Measurements from ENCODE around the gene OR8B12. TPM values are rescaled to one million over a fixed set of nuclear protein-coding genes. Genes with fewer than 3 reads are reported as not detected.
"Not testable (repeated sequence)": the region's sequence is repeated elsewhere in the genome, so short reads cannot be mapped to it uniquely, and the experiment has no call there.

Gene OR8B12
- total and polyA plus RNA-seq, 2 donors = not detected

DNA sequence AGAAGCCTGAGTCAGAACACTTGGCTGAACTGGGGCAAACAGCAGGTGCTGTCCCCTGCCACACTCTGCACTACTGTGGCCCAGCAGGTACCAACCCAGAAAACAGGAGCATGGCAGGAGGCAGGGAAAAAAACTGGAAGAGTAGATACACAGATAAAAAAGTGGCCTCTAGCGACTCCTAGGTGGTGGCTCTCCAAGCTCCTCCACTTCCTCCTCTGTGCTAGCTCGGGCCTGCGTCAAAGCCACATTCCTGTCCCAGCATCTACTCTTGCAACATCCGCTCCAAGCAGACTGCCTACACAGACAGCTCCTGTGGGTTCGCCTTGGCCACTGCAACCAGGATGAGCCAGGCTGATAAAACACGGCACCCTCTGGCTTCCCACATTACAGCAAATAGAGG, 6.9 kb downstream of the OR8B12 start:
- DNase-seq (ENCODE audit: low read depth in 6 of 9, low spot score in 9 of 9) = peak in 1 of 9 donors; percentile 5
- Histone ChIP-seq H3K27me3 (ENCODE audit: control insufficient read depth in 2 of 2, insufficient read depth in 1 of 2, low read length in 1 of 2) (peaks cover 0 to 2% of the 10 kb centered on the region in 2 donors), H3K4me3 (ENCODE audit: low read length in 2 of 2) (no peak overlapping the region), H3K4me1 (ENCODE audit: control insufficient read depth in 2 of 2, insufficient read depth in 2 of 2, low read length in 2 of 2) (no peaks in the 10 kb centered on the region), H3K27ac (ENCODE audit: low read depth in 1 of 2, low read length in 1 of 2) (no peak overlapping the region), H3K9me3 (ENCODE audit: control insufficient read depth in 2 of 2, insufficient read depth in 1 of 2, low read length in 1 of 2) (no peaks in the 10 kb centered on the region), H3K36me3 (ENCODE audit: control insufficient read depth in 2 of 2, insufficient read depth in 2 of 2, low read length in 1 of 2) (no peaks in the 10 kb centered on the region)
- WGBS = 38% methylated on average over 6 of the region's 6 CpGs

DNA sequence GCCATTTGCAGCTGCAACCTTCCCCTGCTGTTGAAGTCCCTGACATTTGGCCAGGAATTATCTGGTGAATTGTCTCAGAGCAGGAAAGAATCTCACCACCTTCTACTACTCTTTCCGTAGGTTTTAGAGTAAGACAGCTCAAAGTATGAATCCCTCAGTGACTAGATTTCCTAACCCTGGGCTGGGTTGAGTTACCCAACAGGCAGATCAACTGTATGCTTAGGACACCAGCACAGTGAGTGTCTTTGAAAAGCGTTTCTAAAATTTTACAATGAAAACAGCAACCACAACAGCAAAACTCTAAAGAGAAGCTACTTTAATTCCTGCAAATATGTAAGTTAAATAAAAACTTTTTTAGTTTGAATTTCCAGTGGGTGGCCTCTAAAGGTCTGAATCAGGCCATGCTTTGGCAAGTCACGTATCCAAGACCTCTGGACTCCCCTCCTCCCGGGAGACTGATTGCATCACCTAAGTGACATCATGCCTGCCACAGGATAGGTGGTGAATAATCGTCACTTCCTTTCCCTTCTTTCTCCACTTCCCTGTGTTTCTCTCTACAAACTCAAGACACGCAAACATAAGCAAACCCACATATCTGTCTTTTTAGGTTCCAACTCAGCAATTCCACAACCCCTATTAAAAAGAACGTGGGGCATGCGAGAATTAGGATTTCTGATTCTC, 7.8 kb downstream of the OR8B12 start:
- no peak for DNase-seq (ENCODE audit: low read depth in 6 of 9, low spot score in 9 of 9)
- no peak overlapping the region for H3K27ac ChIP-seq (ENCODE audit: low read depth in 1 of 2, low read length in 1 of 2)
- H3K36me3 ChIP-seq (ENCODE audit: control insufficient read depth in 2 of 2, insufficient read depth in 2 of 2, low read length in 1 of 2) = no peaks in the 10 kb centered on the region
- no peaks in the 10 kb centered on the region for H3K9me3 ChIP-seq (ENCODE audit: control insufficient read depth in 2 of 2, insufficient read depth in 1 of 2, low read length in 1 of 2)
- WGBS = 95% methylated on average over 8 of the region's 8 CpGs
- no peak overlapping the region for H3K4me3 ChIP-seq (ENCODE audit: low read length in 2 of 2)
- H3K27me3 ChIP-seq (ENCODE audit: control insufficient read depth in 2 of 2, insufficient read depth in 1 of 2, low read length in 1 of 2) = peaks cover 0 to 2% of the 10 kb centered on the region in 2 donors
- H3K4me1 ChIP-seq (ENCODE audit: control insufficient read depth in 2 of 2, insufficient read depth in 2 of 2, low read length in 2 of 2) = no peaks in the 10 kb centered on the region

GRCh38 chr11:124534051-124534450, 9.4 kb downstream of the OR8B12 start:
- no peaks in the 10 kb centered on the region for H3K4me1 ChIP-seq (ENCODE audit: control insufficient read depth in 2 of 2, insufficient read depth in 2 of 2, low read length in 2 of 2)
- H3K27ac ChIP-seq (ENCODE audit: low read depth in 1 of 2, low read length in 1 of 2) = no peak overlapping the region
- WGBS = 92% methylated on average over 2 of the region's 2 CpGs
- no peaks in the 10 kb centered on the region for H3K9me3 ChIP-seq (ENCODE audit: control insufficient read depth in 2 of 2, insufficient read depth in 1 of 2, low read length in 1 of 2)
- DNase-seq (ENCODE audit: low read depth in 6 of 9, low spot score in 9 of 9) = no peak
- H3K27me3 ChIP-seq (ENCODE audit: control insufficient read depth in 2 of 2, insufficient read depth in 1 of 2, low read length in 1 of 2) = peaks cover 0 to 2% of the 10 kb centered on the region in 2 donors
- H3K36me3 ChIP-seq (ENCODE audit: control insufficient read depth in 2 of 2, insufficient read depth in 2 of 2, low read length in 1 of 2) = no peaks in the 10 kb centered on the region
- no peak overlapping the region for H3K4me3 ChIP-seq (ENCODE audit: low read length in 2 of 2)

DNA sequence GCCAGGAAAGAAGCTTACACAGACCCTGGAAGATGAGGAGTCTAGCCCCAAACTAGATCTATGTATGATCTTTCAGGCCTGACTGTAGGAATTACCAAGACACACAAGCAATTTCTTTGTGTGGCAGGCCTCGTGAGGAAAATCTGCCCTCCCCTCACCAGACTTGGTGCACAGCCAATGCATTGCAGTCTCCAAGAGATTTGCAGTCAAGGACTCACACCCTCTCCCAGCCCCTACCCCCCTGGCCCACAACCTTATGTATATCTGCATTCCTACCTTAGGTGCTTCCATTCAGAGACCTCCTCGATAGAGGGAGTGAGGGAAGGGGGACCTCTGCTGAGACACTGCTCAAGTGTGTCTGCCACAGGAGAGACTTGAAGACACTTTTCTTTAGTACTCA, 9.8 kb downstream of the OR8B12 start:
- Histone ChIP-seq H3K36me3 (ENCODE audit: control insufficient read depth in 2 of 2, insufficient read depth in 2 of 2, low read length in 1 of 2) (no peaks in the 10 kb centered on the region), H3K27me3 (ENCODE audit: control insufficient read depth in 2 of 2, insufficient read depth in 1 of 2, low read length in 1 of 2) (peaks cover 0 to 2% of the 10 kb centered on the region in 2 donors), H3K4me1 (ENCODE audit: control insufficient read depth in 2 of 2, insufficient read depth in 2 of 2, low read length in 2 of 2) (no peaks in the 10 kb centered on the region), H3K4me3 (ENCODE audit: low read length in 2 of 2) (no peak overlapping the region), H3K9me3 (ENCODE audit: control insufficient read depth in 2 of 2, insufficient read depth in 1 of 2, low read length in 1 of 2) (no peaks in the 10 kb centered on the region), H3K27ac (ENCODE audit: low read depth in 1 of 2, low read length in 1 of 2) (no peak overlapping the region)
- 92% methylated on average over 2 of the region's 2 CpGs for WGBS
- no peak for DNase-seq (ENCODE audit: low read depth in 6 of 9, low spot score in 9 of 9)

- H3K27ac ChIP-seq (ENCODE audit: low read depth in 1 of 2, low read length in 1 of 2) = no peak overlapping the region
- WGBS = 89% methylated on average over 1 of the region's 1 CpG
- H3K27me3 ChIP-seq (ENCODE audit: control insufficient read depth in 2 of 2, insufficient read depth in 1 of 2, low read length in 1 of 2) = no peaks in the 10 kb centered on the region
- H3K4me1 ChIP-seq (ENCODE audit: control insufficient read depth in 2 of 2, insufficient read depth in 2 of 2, low read length in 2 of 2) = no peaks in the 10 kb centered on the region
- H3K36me3 ChIP-seq (ENCODE audit: control insufficient read depth in 2 of 2, insufficient read depth in 2 of 2, low read length in 1 of 2) = no peaks in the 10 kb centered on the region
- no peaks in the 10 kb centered on the region for H3K9me3 ChIP-seq (ENCODE audit: control insufficient read depth in 2 of 2, insufficient read depth in 1 of 2, low read length in 1 of 2)
- DNase-seq (ENCODE audit: low read depth in 6 of 9, low spot score in 9 of 9) = no peak
- H3K4me3 ChIP-seq (ENCODE audit: low read length in 2 of 2) = no peak overlapping the region
Observed at GRCh38 chr11:124520550-124520854, 23.0 kb downstream of the OR8B12 start.

- no peaks in the 10 kb centered on the region for H3K27me3 ChIP-seq (ENCODE audit: control insufficient read depth in 2 of 2, insufficient read depth in 1 of 2, low read length in 1 of 2)
- no peaks in the 10 kb centered on the region for H3K4me1 ChIP-seq (ENCODE audit: control insufficient read depth in 2 of 2, insufficient read depth in 2 of 2, low read length in 2 of 2)
- DNase-seq (ENCODE audit: low read depth in 6 of 9, low spot score in 9 of 9) = no peak
- no peak overlapping the region for H3K4me3 ChIP-seq (ENCODE audit: low read length in 2 of 2)
- H3K36me3 ChIP-seq (ENCODE audit: control insufficient read depth in 2 of 2, insufficient read depth in 2 of 2, low read length in 1 of 2) = no peaks in the 10 kb centered on the region
- H3K9me3 ChIP-seq (ENCODE audit: control insufficient read depth in 2 of 2, insufficient read depth in 1 of 2, low read length in 1 of 2) = no peaks in the 10 kb centered on the region
- 55% methylated on average over 2 of the region's 2 CpGs for WGBS
- H3K27ac ChIP-seq (ENCODE audit: low read depth in 1 of 2, low read length in 1 of 2) = no peak overlapping the region
Observed at GRCh38 chr11:124519850-124520549, 23.5 kb downstream of the OR8B12 start.

- WGBS = 79% methylated on average over 3 of the region's 3 CpGs
- H3K36me3 ChIP-seq (ENCODE audit: control insufficient read depth in 2 of 2, insufficient read depth in 2 of 2, low read length in 1 of 2) = no peaks in the 10 kb centered on the region
- H3K4me3 ChIP-seq (ENCODE audit: low read length in 2 of 2) = no peak overlapping the region
- H3K27ac ChIP-seq (ENCODE audit: low read depth in 1 of 2, low read length in 1 of 2) = no peak overlapping the region
- H3K4me1 ChIP-seq (ENCODE audit: control insufficient read depth in 2 of 2, insufficient read depth in 2 of 2, low read length in 2 of 2) = no peaks in the 10 kb centered on the region
- H3K9me3 ChIP-seq (ENCODE audit: control insufficient read depth in 2 of 2, insufficient read depth in 1 of 2, low read length in 1 of 2) = no peaks in the 10 kb centered on the region
- DNase-seq (ENCODE audit: low read depth in 6 of 9, low spot score in 9 of 9) = no peak
- H3K27me3 ChIP-seq (ENCODE audit: control insufficient read depth in 2 of 2, insufficient read depth in 1 of 2, low read length in 1 of 2) = no peaks in the 10 kb centered on the region
Observed at GRCh38 chr11:124518989-124519451, 24.4 kb downstream of the OR8B12 start.

DNA sequence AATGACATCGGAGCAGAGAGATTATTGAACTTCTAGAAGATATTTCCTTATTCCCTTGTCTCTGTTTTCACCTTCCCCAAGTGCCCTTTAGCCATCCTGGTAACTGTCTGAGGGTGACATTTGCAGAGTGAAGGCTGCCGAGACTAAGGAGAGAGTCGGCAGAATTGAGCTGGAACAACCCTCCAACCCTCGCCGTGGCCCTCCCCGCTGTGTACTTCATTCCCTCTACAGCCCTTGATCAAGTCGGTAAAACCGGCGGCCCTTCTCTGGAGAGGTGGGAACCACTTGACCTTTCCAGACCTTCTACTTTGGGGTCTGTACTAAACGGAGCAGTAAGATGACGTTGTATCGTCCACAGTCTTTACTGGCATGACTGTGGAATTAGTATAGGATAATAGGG, 26.1 kb downstream of the OR8B12 start:
- no peak overlapping the region for H3K27ac ChIP-seq (ENCODE audit: low read depth in 1 of 2, low read length in 1 of 2)
- no peaks in the 10 kb centered on the region for H3K27me3 ChIP-seq (ENCODE audit: control insufficient read depth in 2 of 2, insufficient read depth in 1 of 2, low read length in 1 of 2)
- DNase-seq (ENCODE audit: low read depth in 6 of 9, low spot score in 9 of 9) = no peak
- no peaks in the 10 kb centered on the region for H3K4me1 ChIP-seq (ENCODE audit: control insufficient read depth in 2 of 2, insufficient read depth in 2 of 2, low read length in 2 of 2)
- H3K36me3 ChIP-seq (ENCODE audit: control insufficient read depth in 2 of 2, insufficient read depth in 2 of 2, low read length in 1 of 2) = no peaks in the 10 kb centered on the region
- WGBS = 96% methylated on average over 12 of the region's 12 CpGs
- H3K9me3 ChIP-seq (ENCODE audit: control insufficient read depth in 2 of 2, insufficient read depth in 1 of 2, low read length in 1 of 2) = no peaks in the 10 kb centered on the region
- no peak overlapping the region for H3K4me3 ChIP-seq (ENCODE audit: low read length in 2 of 2)

- H3K9me3 ChIP-seq (ENCODE audit: control insufficient read depth in 2 of 2, insufficient read depth in 1 of 2, low read length in 1 of 2); H3K27ac ChIP-seq (ENCODE audit: low read depth in 1 of 2, low read length in 1 of 2); H3K36me3 ChIP-seq (ENCODE audit: control insufficient read depth in 2 of 2, insufficient read depth in 2 of 2, low read length in 1 of 2); DNase-seq (ENCODE audit: low read depth in 6 of 9, low spot score in 9 of 9); H3K4me3 ChIP-seq (ENCODE audit: low read length in 2 of 2); H3K4me1 ChIP-seq (ENCODE audit: control insufficient read depth in 2 of 2, insufficient read depth in 2 of 2, low read length in 2 of 2); H3K27me3 ChIP-seq (ENCODE audit: control insufficient read depth in 2 of 2, insufficient read depth in 1 of 2, low read length in 1 of 2): not testable (repeated sequence)
- WGBS = 94% methylated on average over 4 of the region's 4 CpGs
Observed at GRCh38 chr11:124514675-124515074, 28.8 kb downstream of the OR8B12 start.

Measured in thymus (tissue), 11 donors.